T-helper 1 cell treated with Interleukin-12 subunit alpha and Interleukin-12 subunit beta and Interleukin-4 antibody, amounts not matched to agents 30 ng/mL and 1 ng/mL, for 36 hours (primary cell): ENCODE data around the gene TENT4A. TPM values are rescaled to one million over a fixed set of nuclear protein-coding genes. Genes with fewer than 3 reads are reported as not detected.

Experiments
- intact Hi-C: fragments of 100-400 bp; cut with micrococcal nuclease; formaldehyde crosslinking; loops from one replicate; pipeline ENCODE4 v1.15.1; 2024
- total RNA-seq: library from RNA; stranded (reverse); gene quantifications from 2 replicates; pipeline ENCODE4 v1.2.3, GENCODE V29; 2022

TENT4A gene
- total RNA-seq, 1 donor from 2014 or later, result 34.3 TPM

- intact Hi-C loops, result loop anchor here (1.0 kb wide), 1 partner anchor 356 kb away; no protein-coding TSS in a partner anchor
Observed at GRCh38 chr5:6716629-6717149, 3.5 kb downstream of the TENT4A start.

- intact Hi-C loops, result no loop called here
Observed at GRCh38 chr5:6717247-6717646, 4.0 kb downstream of the TENT4A start.

GRCh38 chr5:6717687-6718086 lies 4.5 kb downstream of the TENT4A start:
- intact Hi-C loops, result no loop called here

- intact Hi-C loops, result no loop called here
Observed at GRCh38 chr5:6718161-6718681, 5.0 kb downstream of the TENT4A start.

- intact Hi-C loops, result no loop called here
Observed at GRCh38 chr5:6718718-6719117, 5.5 kb downstream of the TENT4A start.

GRCh38 chr5:6719417-6719816 lies 6.2 kb downstream of the TENT4A start:
- intact Hi-C loops, result no loop called here

- intact Hi-C loops, result no loop called here
Observed at GRCh38 chr5:6719896-6720560, 6.8 kb downstream of the TENT4A start.

- intact Hi-C loops, result no loop called here
Observed at GRCh38 chr5:6720561-6720921, 7.3 kb downstream of the TENT4A start.

GRCh38 chr5:6721442-6721841 lies 8.2 kb downstream of the TENT4A start:
- intact Hi-C loops, result no loop called here

GRCh38 chr5:6722015-6722414 lies 8.8 kb downstream of the TENT4A start:
- intact Hi-C loops, result loop anchor here (1.0 kb wide), 1 partner anchor 9 kb away; the partner anchor contains the start of gene TENT4A

- intact Hi-C loops, result no loop called here
Observed at GRCh38 chr5:6723122-6723815, 10.0 kb downstream of the TENT4A start.

- intact Hi-C loops, result no loop called here
Observed at GRCh38 chr5:6723816-6724300, 10.6 kb downstream of the TENT4A start.

- intact Hi-C loops, result no loop called here
Observed at GRCh38 chr5:6724321-6724929, 11.2 kb downstream of the TENT4A start.

- intact Hi-C loops, result no loop called here
Observed at GRCh38 chr5:6725421-6725820, 12.2 kb downstream of the TENT4A start.

- intact Hi-C loops, result no loop called here
Observed at GRCh38 chr5:6726006-6726405, 12.8 kb downstream of the TENT4A start.

- intact Hi-C loops, result no loop called here
Observed at GRCh38 chr5:6727231-6727630, 14.0 kb downstream of the TENT4A start.

- intact Hi-C loops, result loop anchor here (2.0 kb wide), 1 partner anchor 15 kb away; the partner anchor contains the start of gene TENT4A
Observed at GRCh38 chr5:6728011-6728794, 15.0 kb downstream of the TENT4A start.

- intact Hi-C loops, result loop anchor here (2.0 kb wide), 1 partner anchor 16 kb away; the partner anchor contains the start of gene TENT4A
Observed at GRCh38 chr5:6728795-6729183, 15.6 kb downstream of the TENT4A start.

GRCh38 chr5:6729386-6730310 lies 16.4 kb downstream of the TENT4A start:
- intact Hi-C loops, result loop anchor here (2.0 kb wide), 1 partner anchor 17 kb away; the partner anchor contains the start of gene TENT4A

GRCh38 chr5:6730407-6730806 lies 17.2 kb downstream of the TENT4A start:
- intact Hi-C loops, result no loop called here
